Suprapubic skin (tissue), 4 donors: ENCODE measurements around the gene SBSN. TPM values are rescaled to one million over a fixed set of nuclear protein-coding genes. Genes with fewer than 3 reads are reported as not detected.

Source experiments
- DNase-seq, 2 donors: peaks; one replicate each; pipeline ENCODE4 v3.0.0-alpha.2; 2019; ENCODE audit warnings: low spot score in 2 of 2
- H3K27ac ChIP-seq: fragments of 200-600 bp; sonication (generic); one replicate; pipeline ENCODE4 v1.5.1; 2019
- H3K27me3 ChIP-seq: fragments of 200-600 bp; sonication (generic); one replicate; pipeline ENCODE4 v1.5.1; 2019
- H3K36me3 ChIP-seq: fragments of 200-600 bp; sonication (generic); one replicate; pipeline ENCODE4 v1.5.1; 2019
- H3K4me1 ChIP-seq: fragments of 200-600 bp; sonication (generic); one replicate; pipeline ENCODE4 v1.5.1; 2019
- H3K4me3 ChIP-seq: fragments of 200-600 bp; sonication (generic); one replicate; pipeline ENCODE4 v1.5.1; 2019; ENCODE audit warnings: mild to moderate bottlenecking
- H3K9me3 ChIP-seq: fragments of 200-600 bp; sonication (generic); one replicate; pipeline ENCODE4 v1.5.1; 2019
- EP300 ChIP-seq: sonication (generic); formaldehyde crosslinking; IDR thresholded peaks from one replicate; pipeline ENCODE4 v1.6.1; 2017; ENCODE audit warnings: antibody characterized with exemption
- POLR2A ChIP-seq, 2 donors: fragments of 450-650 bp; IDR thresholded peaks; one replicate each; pipeline ENCODE4 v1.6.1; 2017; ENCODE audit warnings: antibody characterized with exemption in 2 of 2, mild to moderate bottlenecking in 2 of 2, moderate library complexity in 2 of 2
- POLR2AphosphoS5 ChIP-seq, 3 donors: sonication (generic); formaldehyde crosslinking; IDR thresholded peaks; one replicate each; pipeline ENCODE4 v1.6.1; 2017; ENCODE audit warnings: antibody characterized with exemption in 3 of 3
- WGBS: methylation state at CpG from one replicate; pipeline ENCODE4 v1.1.5; 2018; 5-methylcytosine and 5-hydroxymethylcytosine counted together
- total RNA-seq, 4 donors: library from RNA; depleted of rRNA; stranded (reverse); fragments of >200 nt; gene quantifications; one replicate each; pipeline ENCODE4 v1.1.0, GENCODE V29; 2016
- TF ChIP-seq, protein P1 (sequence below), 2 donors: fragments of 200-600 bp in 1 of 2; fragments of 450-650 bp in 1 of 2; sonication (generic) in 1 of 2; IDR thresholded peaks; one replicate each; pipeline ENCODE4 v1.5.1; 2016 to 2019; ENCODE audit warnings: antibody characterized with exemption in 2 of 2, mild to moderate bottlenecking in 1 of 2, moderate library complexity in 1 of 2

Gene SBSN
- total RNA-seq, 4 donors from 2014 or later, result 308 to 1,594 (median 1,430) TPM

DNA sequence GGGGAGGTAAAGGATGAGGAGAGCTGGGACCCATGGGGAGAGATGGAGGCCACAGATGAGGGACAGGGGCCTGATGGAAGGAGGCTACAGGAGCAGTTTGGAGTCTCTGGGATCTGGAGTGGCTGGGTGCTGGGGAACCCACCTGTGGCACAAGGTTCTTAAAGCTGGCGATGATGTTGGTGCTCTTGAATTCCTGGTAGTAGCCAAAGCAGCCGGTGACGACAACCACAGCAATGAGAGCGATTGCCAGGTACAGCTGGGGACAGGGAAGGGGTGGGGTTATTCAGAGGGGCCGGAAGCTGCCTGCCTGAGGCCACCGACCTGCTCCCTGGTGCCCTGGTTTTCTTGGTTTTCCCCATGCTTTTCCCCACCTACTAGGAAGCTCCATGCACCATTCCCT, 32.6 kb upstream of the SBSN start:
- no peak overlapping the region for H3K4me3 ChIP-seq
- DNase-seq, result no peak
- H3K4me1 ChIP-seq, result peaks cover 13% of the 10 kb centered on the region
- peaks cover 74% of the 10 kb centered on the region for H3K27me3 ChIP-seq
- no peaks in the 10 kb centered on the region for H3K36me3 ChIP-seq
- H3K9me3 ChIP-seq, result no peaks in the 10 kb centered on the region
- no peak overlapping the region for H3K27ac ChIP-seq
- 56% methylated on average over 6 of the region's 6 CpGs for WGBS
- TF ChIP-seq POLR2A (IDR thresholded peaks at IDR 0.05) (no peak), POLR2AphosphoS5 (IDR thresholded peaks at IDR 0.05) (no peak), EP300 (no peak)

GRCh38 chr19:35560271-35560670, 32.2 kb upstream of the SBSN start:
- no peak for DNase-seq
- peaks cover 13% of the 10 kb centered on the region for H3K4me1 ChIP-seq
- H3K27me3 ChIP-seq, result peaks cover 71% of the 10 kb centered on the region
- no peaks in the 10 kb centered on the region for H3K9me3 ChIP-seq
- H3K27ac ChIP-seq, result no peak overlapping the region
- H3K36me3 ChIP-seq, result no peaks in the 10 kb centered on the region
- no peak overlapping the region for H3K4me3 ChIP-seq
- TF ChIP-seq EP300 (no peak), POLR2A (IDR thresholded peaks at IDR 0.05) (no peak), POLR2AphosphoS5 (IDR thresholded peaks at IDR 0.05) (no peak)
- TF ChIP-seq, protein P1, sequence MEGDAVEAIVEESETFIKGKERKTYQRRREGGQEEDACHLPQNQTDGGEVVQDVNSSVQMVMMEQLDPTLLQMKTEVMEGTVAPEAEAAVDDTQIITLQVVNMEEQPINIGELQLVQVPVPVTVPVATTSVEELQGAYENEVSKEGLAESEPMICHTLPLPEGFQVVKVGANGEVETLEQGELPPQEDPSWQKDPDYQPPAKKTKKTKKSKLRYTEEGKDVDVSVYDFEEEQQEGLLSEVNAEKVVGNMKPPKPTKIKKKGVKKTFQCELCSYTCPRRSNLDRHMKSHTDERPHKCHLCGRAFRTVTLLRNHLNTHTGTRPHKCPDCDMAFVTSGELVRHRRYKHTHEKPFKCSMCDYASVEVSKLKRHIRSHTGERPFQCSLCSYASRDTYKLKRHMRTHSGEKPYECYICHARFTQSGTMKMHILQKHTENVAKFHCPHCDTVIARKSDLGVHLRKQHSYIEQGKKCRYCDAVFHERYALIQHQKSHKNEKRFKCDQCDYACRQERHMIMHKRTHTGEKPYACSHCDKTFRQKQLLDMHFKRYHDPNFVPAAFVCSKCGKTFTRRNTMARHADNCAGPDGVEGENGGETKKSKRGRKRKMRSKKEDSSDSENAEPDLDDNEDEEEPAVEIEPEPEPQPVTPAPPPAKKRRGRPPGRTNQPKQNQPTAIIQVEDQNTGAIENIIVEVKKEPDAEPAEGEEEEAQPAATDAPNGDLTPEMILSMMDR (IDR thresholded peaks at IDR 0.05), result no peak
- WGBS, result 92% methylated on average over 4 of the region's 18 CpGs

DNA sequence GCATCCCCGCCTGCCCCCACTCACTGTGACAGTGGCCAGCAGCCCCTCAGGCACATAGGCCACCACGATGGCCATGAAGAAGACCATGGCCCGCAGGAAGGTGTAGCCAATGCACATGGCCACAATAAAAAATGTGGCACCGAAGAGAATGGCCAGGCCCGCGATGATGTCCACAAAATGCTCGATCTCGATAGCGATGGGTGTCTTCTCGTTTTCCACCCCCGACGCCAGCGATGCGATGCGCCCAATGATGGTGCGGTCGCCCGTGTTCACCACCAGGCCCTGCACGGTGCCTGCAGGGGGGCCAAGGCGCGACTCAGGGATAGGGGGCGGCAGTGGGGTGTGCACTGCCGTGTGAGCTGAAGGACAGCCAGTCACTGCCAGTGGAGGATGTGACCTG, 31.7 kb upstream of the SBSN start:
- peaks cover 66% of the 10 kb centered on the region for H3K27me3 ChIP-seq
- no peak overlapping the region for H3K27ac ChIP-seq
- H3K4me1 ChIP-seq, result peaks cover 13% of the 10 kb centered on the region
- no peaks in the 10 kb centered on the region for H3K9me3 ChIP-seq
- H3K36me3 ChIP-seq, result no peaks in the 10 kb centered on the region
- no peak for TF ChIP-seq EP300
- TF ChIP-seq POLR2AphosphoS5 (IDR thresholded peaks at IDR 0.05), result no peak
- WGBS, result 94% methylated on average over 22 of the region's 23 CpGs
- H3K4me3 ChIP-seq, result no peak overlapping the region
- DNase-seq, result no peak

DNA sequence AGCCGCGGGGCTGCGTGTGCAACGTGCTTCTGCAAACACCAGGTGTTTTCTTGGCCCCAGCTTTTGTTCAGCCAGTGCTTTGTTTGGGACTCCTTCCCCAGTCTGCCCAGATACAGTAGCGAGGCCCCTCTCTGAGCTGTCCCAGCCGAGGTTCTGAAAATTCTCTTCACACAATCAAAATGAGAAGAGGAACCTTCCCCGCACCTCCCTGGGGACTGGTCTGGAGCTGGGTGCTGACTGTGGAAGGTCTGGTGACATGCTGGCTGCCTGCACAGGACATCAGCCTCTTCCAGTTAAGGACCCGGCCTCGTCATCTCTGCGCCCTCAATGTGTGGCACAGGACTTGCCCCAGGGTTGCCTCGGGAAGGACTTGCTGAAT, 31.2 kb upstream of the SBSN start:
- DNase-seq, result no peak
- TF ChIP-seq, protein P1 (IDR thresholded peaks at IDR 0.05), result no peak
- no peak for TF ChIP-seq POLR2A (IDR thresholded peaks at IDR 0.05)
- no peak for TF ChIP-seq EP300
- TF ChIP-seq POLR2AphosphoS5 (IDR thresholded peaks at IDR 0.05), result no peak
- peaks cover 13% of the 10 kb centered on the region for H3K4me1 ChIP-seq
- no peak overlapping the region for H3K27ac ChIP-seq
- no peak overlapping the region for H3K4me3 ChIP-seq
- 76% methylated on average over 10 of the region's 11 CpGs for WGBS
- peaks cover 62% of the 10 kb centered on the region for H3K27me3 ChIP-seq
- no peaks in the 10 kb centered on the region for H3K9me3 ChIP-seq
- no peaks in the 10 kb centered on the region for H3K36me3 ChIP-seq

- 46% methylated on average over 18 of the region's 53 CpGs for WGBS
- Histone ChIP-seq H3K9me3 (no peaks in the 10 kb centered on the region), H3K36me3 (no peaks in the 10 kb centered on the region), H3K4me3 (peak overlapping the region; percentile 41), H3K27me3 (peaks cover 60% of the 10 kb centered on the region), H3K27ac (no peak overlapping the region), H3K4me1 (peaks cover 13% of the 10 kb centered on the region)
- DNase-seq, result no peak
- TF ChIP-seq POLR2AphosphoS5 (IDR thresholded peaks at IDR 0.05), result no peak
- no peak for TF ChIP-seq EP300
- no peak for TF ChIP-seq POLR2A (IDR thresholded peaks at IDR 0.05)
- TF ChIP-seq, protein P1 (IDR thresholded peaks at IDR 0.05), result no peak
Measured at GRCh38 chr19:35558400-35559280, 30.5 kb upstream of the SBSN start.

GRCh38 chr19:35557539-35558399, 29.7 kb upstream of the SBSN start:
- WGBS, result 6% methylated on average over 42 of the region's 60 CpGs

More at GRCh38 chr19:35557539-35558399, 29.7 kb upstream of the SBSN start:
- Histone ChIP-seq H3K27me3 (peaks cover 52% of the 10 kb centered on the region), H3K4me3 (peak overlapping the region; percentile 41), H3K9me3 (no peaks in the 10 kb centered on the region), H3K36me3 (no peaks in the 10 kb centered on the region), H3K4me1 (peaks cover 13% of the 10 kb centered on the region), H3K27ac (no peak overlapping the region)
- no peak for DNase-seq
- TF ChIP-seq, protein P1 (IDR thresholded peaks at IDR 0.05), result no peak
